Colonic mucosa (tissue), 4 donors: ENCODE measurements around the gene WBP4. TPM values are rescaled to one million over a fixed set of nuclear protein-coding genes. Genes with fewer than 3 reads are reported as not detected.
A peak's percentile ranks its signal among the peaks of the same experiment; 100 is the strongest.
"Not testable (repeated sequence)": the region's sequence is repeated elsewhere in the genome, so short reads cannot be mapped to it uniquely, and the experiment has no call there.

Source experiments
- DNase-seq: peaks from one replicate; pipeline ENCODE4 v3.0.0-alpha.2; 2020
- H3K27ac ChIP-seq: fragments of 200-600 bp; one replicate; pipeline ENCODE4 v1.8.0; 2021
- H3K27me3 ChIP-seq: fragments of 200-600 bp; one replicate; pipeline ENCODE4 v1.8.0; 2021
- H3K36me3 ChIP-seq: fragments of 200-600 bp; one replicate; pipeline ENCODE4 v1.8.0; 2021
- H3K4me1 ChIP-seq: fragments of 200-600 bp; one replicate; pipeline ENCODE4 v1.8.0; 2021; ENCODE audit warnings: mild to moderate bottlenecking
- H3K4me3 ChIP-seq: fragments of 200-600 bp; one replicate; pipeline ENCODE4 v1.8.0; 2021
- H3K9ac ChIP-seq, 2 donors: one replicate each; pipeline ENCODE4 v1.7.0; 2013; ENCODE audit warnings: control low read depth in 2 of 2, low read depth in 2 of 2, low read length in 2 of 2
- H3K9me3 ChIP-seq: fragments of 200-600 bp; one replicate; pipeline ENCODE4 v1.8.0; 2021
- intact Hi-C: fragments of 100-400 bp; cut with DNase I; formaldehyde crosslinking; loops from one replicate; pipeline ENCODE4 v1.14.1; 2022
- total RNA-seq, 2 donors: library from RNA; stranded (reverse); fragmentation: NEBNext Ultra II Directional in 1 of 2; extraction: Animal tissue kit (Norgen Biotek cat#: 25700) in 1 of 2; gene quantifications; one replicate each; pipeline ENCODE4 v1.2.1, GENCODE V29; 2021
- TF ChIP-seq, protein P1 (sequence below): fragments of 200-600 bp; IDR thresholded peaks from one replicate; pipeline ENCODE4 v1.8.0; 2022; ENCODE audit warnings: antibody characterized with exemption, mild to moderate bottlenecking
- donor health status: healthy.
- donor health status: DM: no; HTN: no; CAD: no.
- donor health status: DM: no; HTN: no; CAD: no.

Gene WBP4
- total RNA-seq, 2 donors from 2014 or later, result 5.8 to 7.5 TPM

DNA sequence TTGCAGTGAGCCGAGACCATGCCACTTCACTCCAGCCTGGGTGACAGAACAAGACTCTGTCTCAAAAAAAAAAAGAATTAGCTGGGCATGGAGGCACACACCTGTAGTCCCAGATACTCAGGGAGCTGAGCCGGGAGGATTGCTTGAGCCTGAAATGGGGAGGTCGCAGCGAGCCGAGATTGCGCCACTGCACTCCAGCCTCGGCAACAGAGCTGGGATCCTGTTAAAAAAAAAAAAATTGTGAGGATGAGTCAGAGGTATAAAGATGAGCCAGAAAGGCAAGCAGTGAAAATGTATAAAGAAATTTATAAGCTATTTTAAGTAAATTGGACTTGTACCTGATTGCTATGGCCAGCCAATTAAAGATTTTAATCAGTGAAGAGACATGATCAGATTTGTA lies 50.1 kb downstream of the WBP4 start:
- Histone ChIP-seq H3K4me1 (no peaks in the 10 kb centered on the region), H3K36me3 (no peaks in the 10 kb centered on the region), H3K4me3 (no peak overlapping the region), H3K9me3 (no peaks in the 10 kb centered on the region), H3K27ac (no peak overlapping the region), H3K27me3 (no peaks in the 10 kb centered on the region), H3K9ac (no peak overlapping the region)
- TF ChIP-seq, protein P1, sequence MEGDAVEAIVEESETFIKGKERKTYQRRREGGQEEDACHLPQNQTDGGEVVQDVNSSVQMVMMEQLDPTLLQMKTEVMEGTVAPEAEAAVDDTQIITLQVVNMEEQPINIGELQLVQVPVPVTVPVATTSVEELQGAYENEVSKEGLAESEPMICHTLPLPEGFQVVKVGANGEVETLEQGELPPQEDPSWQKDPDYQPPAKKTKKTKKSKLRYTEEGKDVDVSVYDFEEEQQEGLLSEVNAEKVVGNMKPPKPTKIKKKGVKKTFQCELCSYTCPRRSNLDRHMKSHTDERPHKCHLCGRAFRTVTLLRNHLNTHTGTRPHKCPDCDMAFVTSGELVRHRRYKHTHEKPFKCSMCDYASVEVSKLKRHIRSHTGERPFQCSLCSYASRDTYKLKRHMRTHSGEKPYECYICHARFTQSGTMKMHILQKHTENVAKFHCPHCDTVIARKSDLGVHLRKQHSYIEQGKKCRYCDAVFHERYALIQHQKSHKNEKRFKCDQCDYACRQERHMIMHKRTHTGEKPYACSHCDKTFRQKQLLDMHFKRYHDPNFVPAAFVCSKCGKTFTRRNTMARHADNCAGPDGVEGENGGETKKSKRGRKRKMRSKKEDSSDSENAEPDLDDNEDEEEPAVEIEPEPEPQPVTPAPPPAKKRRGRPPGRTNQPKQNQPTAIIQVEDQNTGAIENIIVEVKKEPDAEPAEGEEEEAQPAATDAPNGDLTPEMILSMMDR, result no peak
- no peak for DNase-seq
- intact Hi-C loops, result no loop called here

DNA sequence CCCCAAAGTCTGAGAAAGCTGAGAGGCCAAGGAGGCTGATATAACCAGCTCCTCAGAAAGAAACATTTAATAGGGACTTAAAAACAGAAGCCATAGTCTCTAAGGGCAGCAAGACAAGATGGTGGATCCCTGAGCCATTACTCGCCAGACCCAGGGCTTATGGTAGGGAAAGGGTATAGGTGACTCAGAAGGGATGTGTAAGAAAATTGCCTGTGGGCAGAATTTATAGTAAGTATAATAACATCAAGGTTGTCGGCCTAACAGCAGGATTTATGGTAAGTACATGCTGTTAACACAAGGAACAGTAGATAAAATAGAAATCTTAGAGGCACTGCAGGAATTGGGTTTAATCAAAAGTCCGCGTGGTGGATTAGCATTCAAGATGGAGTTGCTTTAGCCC lies 56.6 kb downstream of the WBP4 start:
- H3K4me3 ChIP-seq, result no peak overlapping the region
- no peak overlapping the region for H3K27ac ChIP-seq
- H3K4me1 ChIP-seq, result no peaks in the 10 kb centered on the region
- no peaks in the 10 kb centered on the region for H3K27me3 ChIP-seq
- intact Hi-C loops, result no loop called here
- TF ChIP-seq, protein P1, result no peak
- no peaks in the 10 kb centered on the region for H3K36me3 ChIP-seq
- H3K9ac ChIP-seq, result no peak overlapping the region
- no peaks in the 10 kb centered on the region for H3K9me3 ChIP-seq
- DNase-seq, result no peak

GRCh38 chr13:41122838-41123237 lies 61.5 kb downstream of the WBP4 start:
- no peak overlapping the region for H3K27ac ChIP-seq
- intact Hi-C loops, result loop anchor here (10.0 kb wide), 1 partner anchor 48 kb away; no protein-coding TSS in a partner anchor
- DNase-seq, result no peak
- TF ChIP-seq, protein P1, result no peak
- no peak overlapping the region for H3K4me3 ChIP-seq
- no peak overlapping the region for H3K9ac ChIP-seq
- H3K36me3 ChIP-seq, result no peaks in the 10 kb centered on the region
- no peaks in the 10 kb centered on the region for H3K27me3 ChIP-seq
- H3K9me3 ChIP-seq, result no peaks in the 10 kb centered on the region
- no peaks in the 10 kb centered on the region for H3K4me1 ChIP-seq

DNA sequence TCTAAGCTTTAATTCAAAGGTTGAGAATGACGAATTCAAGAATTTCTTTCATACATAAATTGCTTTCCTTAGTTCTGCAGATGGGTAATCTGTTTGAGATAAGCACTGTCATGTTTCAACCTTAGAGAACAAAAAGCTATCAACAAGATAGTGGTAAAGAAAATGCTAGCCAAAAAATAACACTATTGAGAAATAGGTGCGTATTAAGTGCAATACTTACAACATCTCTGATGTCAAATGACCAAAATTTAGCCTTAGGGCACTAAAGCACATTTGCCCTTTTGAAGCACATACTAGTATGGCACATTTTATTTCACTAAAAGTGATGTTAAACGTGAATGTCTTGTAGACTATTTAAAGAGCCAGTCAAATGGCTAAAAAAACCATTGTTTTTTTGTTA lies 66.4 kb downstream of the WBP4 start:
- Histone ChIP-seq H3K9me3 (no peaks in the 10 kb centered on the region), H3K4me1 (no peaks in the 10 kb centered on the region), H3K9ac (no peak overlapping the region), H3K36me3 (no peaks in the 10 kb centered on the region), H3K27ac (no peak overlapping the region), H3K27me3 (no peaks in the 10 kb centered on the region), H3K4me3 (no peak overlapping the region)
- DNase-seq, result no peak
- TF ChIP-seq, protein P1, result no peak
- intact Hi-C loops, result loop anchor here (10.0 kb wide), 1 partner anchor 53 kb away; no protein-coding TSS in a partner anchor

DNA sequence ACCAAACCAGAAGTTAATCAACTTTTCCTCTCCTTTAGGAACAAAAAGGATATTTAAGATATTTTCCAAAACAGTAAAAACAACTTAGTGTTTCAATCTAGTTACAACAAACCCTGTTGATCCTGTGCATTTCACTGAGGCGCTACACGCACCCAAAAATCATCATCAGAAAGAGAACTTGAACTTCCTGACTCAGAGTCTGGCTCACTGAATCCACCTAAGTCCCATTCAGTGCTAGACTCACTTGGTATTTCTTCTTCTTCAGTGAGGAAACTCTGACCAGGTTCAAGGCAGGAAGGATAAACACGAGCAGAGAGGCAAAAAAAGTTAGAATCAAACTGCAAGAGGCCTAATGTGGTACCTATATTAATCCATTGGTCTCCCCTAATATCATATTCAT lies 69.0 kb downstream of the WBP4 start:
- Histone ChIP-seq H3K27me3 (no peaks in the 10 kb centered on the region), H3K27ac (no peak overlapping the region), H3K9ac (no peak overlapping the region), H3K4me1 (no peaks in the 10 kb centered on the region), H3K36me3 (no peaks in the 10 kb centered on the region), H3K9me3 (no peaks in the 10 kb centered on the region), H3K4me3 (no peak overlapping the region)
- TF ChIP-seq, protein P1, result no peak
- intact Hi-C loops, result loop anchor here (5.0 kb wide), 1 partner anchor 67 kb away; no protein-coding TSS in a partner anchor
- no peak for DNase-seq

- not testable (repeated sequence) for H3K27ac ChIP-seq, H3K4me1 ChIP-seq, H3K36me3 ChIP-seq, H3K27me3 ChIP-seq, DNase-seq, H3K9me3 ChIP-seq, H3K9ac ChIP-seq, H3K4me3 ChIP-seq
- intact Hi-C loops, result loop anchor here (5.0 kb wide), 1 partner anchor 66 kb away; no protein-coding TSS in a partner anchor
Observed at GRCh38 chr13:41131189-41131588, 69.9 kb downstream of the WBP4 start.

GRCh38 chr13:41131660-41132511 lies 70.6 kb downstream of the WBP4 start:
- intact Hi-C loops, result loop anchor here (5.0 kb wide), 1 partner anchor 65 kb away; no protein-coding TSS in a partner anchor
- peak overlapping the region; percentile 66 to 86 for H3K9ac ChIP-seq
- H3K4me3 ChIP-seq, result peak overlapping the region; percentile 61
- not testable (repeated sequence) for H3K4me1 ChIP-seq, H3K36me3 ChIP-seq, DNase-seq, H3K9me3 ChIP-seq, H3K27me3 ChIP-seq
- H3K27ac ChIP-seq, result peak overlapping the region; percentile 58
